B cell (primary cell): ENCODE data around the gene KIRREL3.

Source experiments
- CTCF ChIP-seq: fragments of 200-600 bp; IDR thresholded peaks from one replicate; pipeline ENCODE4 v1.8.0; 2022; ENCODE audit warnings: antibody characterized with exemption, mild to moderate bottlenecking
- EZH2 ChIP-seq: IDR thresholded peaks from 2 replicates; pipeline ENCODE4 v1.6.1; 2012; ENCODE audit warnings: borderline replicate concordance, low read depth, mild to moderate bottlenecking, moderate library complexity, low read length; ENCODE audit not compliant: insufficient read depth, poor library complexity, severe bottlenecking

GRCh38 chr11:126410649-126411048 is 589.9 kb downstream of the KIRREL3 start:
- TF ChIP-seq CTCF: no peak
- no peak for TF ChIP-seq EZH2
